ENCODE results near the gene ATP5MC3. TPM values are rescaled to one million over a fixed set of nuclear protein-coding genes. Genes with fewer than 3 reads are reported as not detected.

ATP5MC3 gene
- total and polyA plus RNA-seq, 2 donors (not counting 3 experiments of a cell fraction or from before 2014, with no cell fraction given): 201 to 452 TPM

DNA sequence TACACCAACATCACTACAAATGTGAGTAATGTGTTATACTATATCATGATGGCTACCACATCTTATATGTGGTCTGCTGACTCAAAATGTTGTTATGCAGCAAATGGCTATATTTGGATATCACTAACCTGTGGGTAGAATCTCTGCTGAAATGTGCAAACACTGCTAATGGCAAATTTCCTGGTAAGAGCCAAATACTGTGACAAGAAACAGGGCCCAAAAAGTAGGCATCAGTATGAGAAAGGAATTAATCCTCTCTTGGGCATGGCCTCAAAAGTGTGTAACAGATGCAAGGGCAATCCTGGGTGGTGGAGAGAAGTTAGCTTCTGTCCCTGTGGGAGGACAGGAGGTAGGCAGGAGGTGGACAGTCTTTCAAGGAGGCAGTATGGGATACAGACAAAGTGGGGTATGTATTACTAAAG lies 26.8 kb downstream of the ATP5MC3 start:
- Histone ChIP-seq H3K4me1 (ENCODE audit: control insufficient read depth, extremely low read depth, insufficient read depth, low read length) (peaks cover 18% of the 10 kb centered on the region), H3K79me2 (ENCODE audit: control insufficient read depth, insufficient read depth, low read length) (peaks cover 94% of the 10 kb centered on the region), H3K27me3 (ENCODE audit: control insufficient read depth in 2 of 2, insufficient read depth in 2 of 2, low read length in 2 of 2) (no peaks in the 10 kb centered on the region), H3K9ac (replicated peaks; ENCODE audit: extremely low read depth, insufficient read depth, low read length) (no peak overlapping the region), H3K9me1 (replicated peaks; ENCODE audit: control insufficient read depth, extremely low read depth, insufficient read depth, low read length) (no peaks in the 10 kb centered on the region), H3K4me2 (ENCODE audit: insufficient read depth, low read length) (no peak overlapping the region), H3K27ac (ENCODE audit: insufficient read depth, low read depth, low read length) (peak overlapping the region; percentile 11), H3K36me3 (ENCODE audit: control insufficient read depth in 2 of 2, extremely low read depth in 1 of 2, insufficient read depth in 2 of 2, low read length in 2 of 2) (peaks cover 0 to 3% of the 10 kb centered on the region in 2 experiments), H2AFZ (ENCODE audit: low read depth, low read length) (no peak overlapping the region), H3K9me3 (replicated peaks; ENCODE audit: control insufficient read depth, insufficient read depth, low read length) (no peaks in the 10 kb centered on the region), H3K4me3 (replicated peaks in 1 of 3; ENCODE audit: insufficient read depth in 1 of 3, low read depth in 1 of 3, low read length in 3 of 3) (no peak overlapping the region), H4K20me1 (replicated peaks; ENCODE audit: control insufficient read depth, extremely low read depth, insufficient read depth, low read length) (peaks cover 27% of the 10 kb centered on the region)
- FAIRE-seq: no peak
- ChIA-PET POLR2A (no interaction called here), CTCF (interaction anchor here (1.2 to 1.3 kb wide), 2 partner anchors 12 to 14 kb away, joined by 3 to 4 read pairs; no protein-coding TSS in a partner anchor)
- intact Hi-C loops (cut with micrococcal nuclease) (no loop called here), dilution Hi-C loops (cut with MboI; ENCODE audit: extremely low pct_ligation_motif_present, low sequenced_read_pairs) (no loop called here)
- DNase-seq (ENCODE audit: low read depth, low spot score): no peak
- TF ChIP-seq POLR2A (IDR thresholded peaks at IDR 0.05; ENCODE audit: low read depth, low read length): no peak
- no TSS peak for BruUV-seq (replicated peaks)

DNA sequence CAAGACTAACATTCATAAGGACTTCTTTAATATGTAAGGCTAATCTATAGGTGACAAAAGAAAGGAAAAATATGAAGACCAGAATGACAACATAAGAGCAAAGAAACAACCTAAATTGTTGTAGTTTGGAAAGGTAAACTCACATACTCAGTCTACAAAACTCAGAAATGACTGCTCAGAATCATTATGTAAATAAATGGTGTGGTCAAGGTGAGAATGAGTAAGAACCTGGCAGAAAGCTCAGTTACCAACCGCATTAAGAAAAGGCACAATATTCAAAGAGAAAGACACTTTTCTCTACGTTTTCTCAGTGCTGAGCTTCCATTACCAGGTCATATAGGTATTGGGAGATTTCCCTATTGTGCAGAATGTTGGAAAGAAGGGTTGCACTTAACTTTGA lies 29.3 kb downstream of the ATP5MC3 start:
- Histone ChIP-seq H3K4me3 (replicated peaks in 1 of 3; ENCODE audit: insufficient read depth in 1 of 3, low read depth in 1 of 3, low read length in 3 of 3) (no peak overlapping the region), H3K9ac (replicated peaks; ENCODE audit: extremely low read depth, insufficient read depth, low read length) (no peak overlapping the region), H4K20me1 (replicated peaks; ENCODE audit: control insufficient read depth, extremely low read depth, insufficient read depth, low read length) (peaks cover 23% of the 10 kb centered on the region), H3K9me1 (replicated peaks; ENCODE audit: control insufficient read depth, extremely low read depth, insufficient read depth, low read length) (no peaks in the 10 kb centered on the region), H3K27ac (ENCODE audit: insufficient read depth, low read depth, low read length) (no peak overlapping the region), H2AFZ (ENCODE audit: low read depth, low read length) (no peak overlapping the region), H3K4me2 (ENCODE audit: insufficient read depth, low read length) (peak overlapping the region; percentile 35), H3K79me2 (ENCODE audit: control insufficient read depth, insufficient read depth, low read length) (peaks cover 92% of the 10 kb centered on the region), H3K27me3 (ENCODE audit: control insufficient read depth in 2 of 2, insufficient read depth in 2 of 2, low read length in 2 of 2) (no peaks in the 10 kb centered on the region), H3K4me1 (ENCODE audit: control insufficient read depth, extremely low read depth, insufficient read depth, low read length) (peaks cover 17% of the 10 kb centered on the region), H3K9me3 (replicated peaks; ENCODE audit: control insufficient read depth, insufficient read depth, low read length) (no peaks in the 10 kb centered on the region), H3K36me3 (ENCODE audit: control insufficient read depth in 2 of 2, extremely low read depth in 1 of 2, insufficient read depth in 2 of 2, low read length in 2 of 2) (peaks cover 0 to 3% of the 10 kb centered on the region in 2 experiments)
- intact Hi-C loops (cut with micrococcal nuclease): no loop called here
- no peak for FAIRE-seq
- ChIA-PET POLR2A (interaction anchor here (0.5 kb wide), 1 partner anchor 9 kb away, joined by 3 read pairs; no protein-coding TSS in a partner anchor), CTCF (no interaction called here)
- no TSS peak for BruUV-seq (replicated peaks)
- TF ChIP-seq, protein P1, sequence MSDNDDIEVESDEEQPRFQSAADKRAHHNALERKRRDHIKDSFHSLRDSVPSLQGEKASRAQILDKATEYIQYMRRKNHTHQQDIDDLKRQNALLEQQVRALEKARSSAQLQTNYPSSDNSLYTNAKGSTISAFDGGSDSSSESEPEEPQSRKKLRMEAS (IDR thresholded peaks at IDR 0.05; ENCODE audit: insufficient read depth, insufficient read length): no peak
- TF ChIP-seq JUN (IDR thresholded peaks at IDR 0.05; ENCODE audit: borderline replicate concordance, insufficient read depth, insufficient read length, low read depth) (no peak), GATA2 (IDR thresholded peaks at IDR 0.05; ENCODE audit: insufficient read depth, insufficient read length, low read depth, low read length) (no peak), MYC (IDR thresholded peaks at IDR 0.05; ENCODE audit: low read depth, low read length) (no peak), FOS (IDR thresholded peaks at IDR 0.05; ENCODE audit: borderline replicate concordance, insufficient read depth, low read length) (no peak), EZH2 (IDR thresholded peaks at IDR 0.05; ENCODE audit: borderline replicate concordance, low read depth, low read length, severe bottlenecking) (no peak), POLR2AphosphoS5 (IDR thresholded peaks at IDR 0.05; ENCODE audit: insufficient read depth, low read depth, low read length) (no peak), POLR2A (IDR thresholded peaks at IDR 0.05; ENCODE audit: low read depth, low read length) (no peak)
- TF ChIP-seq, protein P2, sequence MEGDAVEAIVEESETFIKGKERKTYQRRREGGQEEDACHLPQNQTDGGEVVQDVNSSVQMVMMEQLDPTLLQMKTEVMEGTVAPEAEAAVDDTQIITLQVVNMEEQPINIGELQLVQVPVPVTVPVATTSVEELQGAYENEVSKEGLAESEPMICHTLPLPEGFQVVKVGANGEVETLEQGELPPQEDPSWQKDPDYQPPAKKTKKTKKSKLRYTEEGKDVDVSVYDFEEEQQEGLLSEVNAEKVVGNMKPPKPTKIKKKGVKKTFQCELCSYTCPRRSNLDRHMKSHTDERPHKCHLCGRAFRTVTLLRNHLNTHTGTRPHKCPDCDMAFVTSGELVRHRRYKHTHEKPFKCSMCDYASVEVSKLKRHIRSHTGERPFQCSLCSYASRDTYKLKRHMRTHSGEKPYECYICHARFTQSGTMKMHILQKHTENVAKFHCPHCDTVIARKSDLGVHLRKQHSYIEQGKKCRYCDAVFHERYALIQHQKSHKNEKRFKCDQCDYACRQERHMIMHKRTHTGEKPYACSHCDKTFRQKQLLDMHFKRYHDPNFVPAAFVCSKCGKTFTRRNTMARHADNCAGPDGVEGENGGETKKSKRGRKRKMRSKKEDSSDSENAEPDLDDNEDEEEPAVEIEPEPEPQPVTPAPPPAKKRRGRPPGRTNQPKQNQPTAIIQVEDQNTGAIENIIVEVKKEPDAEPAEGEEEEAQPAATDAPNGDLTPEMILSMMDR (IDR thresholded peaks at IDR 0.05; ENCODE audit: extremely low read depth in 1 of 2, insufficient read depth in 1 of 2, low read depth in 1 of 2, low read length in 2 of 2): no peak
- dilution Hi-C loops (cut with MboI; ENCODE audit: extremely low pct_ligation_motif_present, low sequenced_read_pairs): no loop called here
- DNase-seq (ENCODE audit: low read depth, low spot score): no peak

Measured in endothelial cell of umbilical vein (primary cell).